NCI-H446 treated with DMSO at 0.1 percent for 48 hours (cell line): ENCODE data around the gene TAF4B.
"Not testable (repeated sequence)": the region's sequence is repeated elsewhere in the genome, so short reads cannot be mapped to it uniquely, and the experiment has no call there.

Source experiments
- DNase-seq: peaks from one replicate; lab custom pipeline; 2025; lab: John Stamatoyannopoulos, UW

The TAF4B gene

GRCh38 chr18:26381555-26381954 is 155.3 kb downstream of the TAF4B start:
- DNase-seq = not testable (repeated sequence)

DNA sequence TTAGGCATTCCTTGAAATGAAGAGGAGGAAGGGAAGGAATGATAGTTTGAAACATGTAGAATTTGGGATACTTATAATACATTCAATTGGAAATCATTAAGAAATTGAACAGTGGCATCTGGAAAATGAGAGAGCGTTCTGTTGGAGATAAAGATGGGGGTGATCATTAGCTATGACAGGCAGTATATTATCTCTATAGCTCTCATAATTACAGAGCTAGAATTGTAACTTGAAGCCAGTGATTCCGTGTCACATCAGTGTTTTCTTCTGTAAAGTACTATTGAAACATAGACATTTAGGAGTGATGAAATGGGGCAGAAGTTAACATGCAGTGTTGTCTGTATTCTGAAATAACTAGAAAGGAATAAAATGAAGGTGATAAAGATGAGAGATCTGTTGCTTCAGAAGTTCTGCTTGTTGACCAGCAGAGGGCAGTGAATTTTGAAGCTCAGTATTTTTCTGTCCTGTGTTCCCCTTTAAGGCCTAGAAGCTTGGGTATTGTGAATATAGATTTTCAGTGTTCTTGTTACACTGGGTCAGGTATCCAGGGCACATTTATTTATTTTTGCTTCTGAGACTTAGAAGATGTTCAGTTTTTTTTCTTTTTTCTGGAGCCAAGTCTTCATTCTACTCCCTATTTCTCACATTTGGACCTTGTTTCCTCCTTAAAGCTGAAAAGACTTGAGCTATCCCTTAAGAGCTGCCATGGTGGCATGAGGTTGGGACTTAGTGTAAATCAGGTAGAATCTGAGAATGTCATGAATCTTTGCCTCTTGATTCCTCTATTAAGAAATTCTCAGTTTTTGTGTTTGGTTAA is 157.4 kb downstream of the TAF4B start:
- DNase-seq = peak; percentile 41

- DNase-seq = no peak
Measured at GRCh38 chr18:26386002-26386401, 159.8 kb downstream of the TAF4B start.

GRCh38 chr18:26386441-26386840 is 160.2 kb downstream of the TAF4B start:
- DNase-seq = no peak

GRCh38 chr18:26394047-26394654 is 167.9 kb downstream of the TAF4B start:
- no peak for DNase-seq

DNA sequence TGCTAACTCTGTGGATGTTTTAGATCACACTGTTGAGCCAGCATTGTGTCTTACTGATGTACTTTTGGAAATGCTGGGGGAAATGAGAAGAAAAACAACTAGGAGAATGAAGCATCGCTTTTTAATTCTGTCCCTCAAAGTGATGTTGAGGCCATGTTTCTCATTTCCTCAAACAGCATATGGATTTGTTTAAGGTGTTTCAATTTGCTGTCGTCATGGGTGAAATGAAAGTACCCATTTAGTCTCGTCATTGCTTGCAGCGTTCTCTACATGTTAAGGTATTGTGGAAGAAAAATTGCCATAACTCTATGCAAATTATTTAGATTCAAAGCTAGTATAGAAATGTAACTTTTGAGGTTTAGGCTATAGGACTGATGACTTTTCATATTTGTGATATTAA is 170.8 kb downstream of the TAF4B start:
- DNase-seq = no peak

- no peak for DNase-seq
Measured at GRCh38 chr18:26403491-26403890, 177.2 kb downstream of the TAF4B start.

GRCh38 chr18:26405190-26405801 is 179.1 kb downstream of the TAF4B start:
- peak; percentile 15 for DNase-seq

GRCh38 chr18:26406324-26406723 is 180.1 kb downstream of the TAF4B start:
- DNase-seq = no peak

GRCh38 chr18:26406854-26407517 is 180.7 kb downstream of the TAF4B start:
- no peak for DNase-seq

DNA sequence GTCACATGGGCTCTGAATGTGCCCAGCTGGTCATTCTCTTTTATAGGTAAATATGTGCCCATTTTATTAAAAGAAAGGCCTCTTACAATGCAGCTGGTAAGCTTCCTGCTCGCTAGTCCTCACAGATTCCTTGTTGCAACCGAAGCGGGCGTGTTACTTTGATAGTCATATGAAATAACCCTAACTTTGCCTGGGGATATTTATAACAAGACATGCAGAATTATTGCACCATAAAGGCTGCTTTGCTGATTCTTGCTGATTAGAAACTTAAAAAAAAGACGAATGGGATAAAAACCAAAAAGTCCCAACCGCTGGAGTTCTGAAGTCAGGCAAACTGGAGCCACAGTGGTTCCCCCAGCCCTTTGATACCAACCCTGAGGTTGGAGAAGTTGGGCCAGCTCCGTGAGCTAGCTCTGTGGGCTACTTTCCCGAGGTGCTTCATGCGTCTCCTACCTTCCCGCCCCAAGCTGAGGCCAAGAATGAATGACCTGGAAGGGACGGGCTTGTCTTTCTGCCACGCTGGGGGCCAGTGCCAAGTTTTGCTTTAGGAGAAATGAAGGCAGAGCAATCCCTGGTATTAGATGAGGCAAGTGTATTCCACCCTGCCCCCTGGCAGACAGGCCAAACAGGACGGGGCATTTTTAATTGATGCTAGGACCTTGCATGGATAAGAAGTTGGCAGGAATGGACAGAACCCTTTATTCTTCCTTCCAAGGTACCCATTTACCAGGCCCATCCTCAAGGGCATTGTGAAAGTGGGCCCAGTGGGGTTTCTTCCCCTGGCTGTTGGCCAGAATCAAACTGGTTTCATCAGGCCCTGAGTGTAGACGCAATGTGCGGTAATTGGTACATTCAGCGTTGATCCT is 181.7 kb downstream of the TAF4B start:
- DNase-seq = no peak

DNA sequence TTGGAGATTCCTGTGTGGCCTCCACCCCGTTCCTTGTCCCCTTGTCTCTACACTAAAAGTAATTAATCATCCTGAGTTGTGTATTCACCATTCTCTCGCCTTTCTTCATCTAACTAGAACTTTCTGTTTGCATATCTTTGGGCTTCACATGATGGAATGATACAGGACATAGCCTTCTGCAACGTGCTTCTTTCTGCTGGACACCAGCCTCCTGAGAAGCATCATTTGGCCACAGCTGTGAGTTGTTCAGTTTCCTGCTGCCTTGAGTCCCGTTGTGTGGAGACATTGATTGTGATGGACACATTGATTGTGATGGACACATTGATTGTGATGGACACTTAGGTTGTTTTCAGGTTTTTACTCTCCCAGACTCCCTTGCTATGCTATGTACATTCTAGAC is 182.8 kb downstream of the TAF4B start:
- no peak for DNase-seq

GRCh38 chr18:26414901-26415440 is 188.7 kb downstream of the TAF4B start:
- no peak for DNase-seq

- DNase-seq = no peak
Measured at GRCh38 chr18:26415631-26416030, 189.4 kb downstream of the TAF4B start.

DNA sequence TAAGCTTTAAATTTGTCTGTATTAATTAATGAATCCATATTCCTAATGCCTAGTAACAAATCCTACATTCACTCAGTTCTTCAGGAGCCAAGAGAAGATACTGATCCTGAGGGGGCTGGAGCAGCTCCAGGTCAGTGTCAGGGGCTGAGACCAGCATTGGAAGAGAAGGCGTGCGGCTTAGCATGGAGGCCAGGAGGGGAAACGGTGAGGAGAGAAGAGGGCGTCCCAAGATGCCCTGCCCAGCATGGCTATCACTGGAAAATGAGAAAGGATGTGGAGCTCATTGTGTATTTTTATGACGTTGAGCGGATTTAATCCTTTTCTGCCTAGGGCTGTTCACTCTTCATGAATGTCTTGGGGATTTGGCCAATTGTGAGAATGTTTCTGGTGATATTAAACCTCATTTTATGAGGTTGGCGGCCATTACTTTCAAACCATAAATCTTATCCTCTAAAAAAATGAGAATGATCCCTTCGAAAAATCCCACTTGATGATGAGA is 190.5 kb downstream of the TAF4B start:
- DNase-seq = no peak

GRCh38 chr18:26417190-26417589 is 190.9 kb downstream of the TAF4B start:
- DNase-seq = no peak

DNA sequence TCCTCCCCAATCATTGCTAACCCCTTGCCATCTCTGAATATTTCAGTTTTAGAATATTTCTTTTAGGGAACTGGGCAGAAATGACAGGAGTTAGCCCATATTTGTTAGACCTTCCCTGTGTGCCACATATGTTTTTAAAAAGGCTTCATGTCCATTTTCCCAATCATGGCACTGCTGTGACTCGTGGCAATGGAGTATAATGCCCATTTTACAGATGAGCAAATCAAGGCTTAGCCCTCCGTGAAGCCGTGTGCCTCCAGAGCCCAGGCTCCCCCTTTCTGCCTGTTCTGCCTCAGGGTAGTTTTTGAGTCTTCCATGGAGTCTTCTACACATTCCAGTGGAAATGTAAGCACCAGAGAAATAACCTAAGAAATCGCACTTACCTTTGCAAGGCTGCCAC is 192.0 kb downstream of the TAF4B start:
- no peak for DNase-seq

DNA sequence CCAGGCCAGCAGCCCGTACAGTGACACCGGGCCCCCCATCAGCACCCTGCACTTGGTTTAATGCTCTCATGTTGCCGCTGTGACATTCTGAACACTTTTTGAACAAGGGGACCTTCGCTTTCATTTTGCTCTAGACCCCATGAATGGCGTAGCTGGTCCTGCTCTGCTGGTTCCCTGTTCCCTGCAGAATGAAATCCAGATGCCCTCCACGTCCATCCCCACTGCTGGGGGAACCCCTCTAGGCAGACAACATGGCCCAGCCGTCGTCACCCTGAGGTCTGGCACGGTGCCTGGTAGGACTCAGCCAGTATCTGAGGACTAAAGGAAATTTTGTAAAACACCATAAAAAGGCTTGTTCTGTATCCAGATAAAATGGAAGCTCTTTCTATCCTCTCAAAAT is 193.5 kb downstream of the TAF4B start:
- no peak for DNase-seq

GRCh38 chr18:26421503-26421902 is 195.3 kb downstream of the TAF4B start:
- DNase-seq = no peak

- DNase-seq = no peak
Measured at GRCh38 chr18:26421931-26422330, 195.7 kb downstream of the TAF4B start.

GRCh38 chr18:26422472-26423162 is 196.4 kb downstream of the TAF4B start:
- no peak for DNase-seq
